Smooth muscle cell (in vitro differentiated cells): ENCODE results near the gene LFNG. TPM values are rescaled to one million over a fixed set of nuclear protein-coding genes. Genes with fewer than 3 reads are reported as not detected.

ENCODE experiments used
- DNase-seq: peaks from one replicate; lab custom pipeline; 2025; ENCODE audit not compliant: unreplicated experiment; lab: John Stamatoyannopoulos, UW
- H2AFZ ChIP-seq: fragments of 200-600 bp; sonication (generic); 2 replicates; pipeline ENCODE4 v1.6.0; 2016; ENCODE audit warnings: antibody characterized with exemption, low read depth, mild to moderate bottlenecking
- H3F3A ChIP-seq: fragments of 200-600 bp; sonication (generic); 2 replicates; pipeline ENCODE4 v1.6.0; 2017; ENCODE audit warnings: antibody characterized with exemption, low read depth
- H3K27ac ChIP-seq: fragments of 200-600 bp; sonication (generic); 2 replicates; pipeline ENCODE4 v1.5.1; 2016; ENCODE audit warnings: low read depth, mild to moderate bottlenecking
- H3K27me3 ChIP-seq: fragments of 200-600 bp; sonication (generic); 2 replicates; pipeline ENCODE4 v1.6.1; 2016; ENCODE audit warnings: low read depth, mild to moderate bottlenecking
- H3K36me3 ChIP-seq: fragments of 200-600 bp; sonication (generic); 2 replicates; pipeline ENCODE4 v1.5.1; 2016; ENCODE audit warnings: low read depth
- H3K4me1 ChIP-seq: fragments of 200-600 bp; sonication (generic); 2 replicates; pipeline ENCODE4 v1.5.1; 2016; ENCODE audit warnings: low read depth
- H3K4me2 ChIP-seq: fragments of 200-600 bp; sonication (generic); 2 replicates; pipeline ENCODE4 v1.6.0; 2016; ENCODE audit warnings: mild to moderate bottlenecking
- H3K4me3 ChIP-seq: fragments of 200-600 bp; sonication (generic); 2 replicates; pipeline ENCODE4 v1.5.1; 2016; ENCODE audit warnings: mild to moderate bottlenecking
- H3K79me2 ChIP-seq: fragments of 200-600 bp; sonication (generic); 2 replicates; pipeline ENCODE4 v1.6.0; 2016; ENCODE audit warnings: low read depth, mild to moderate bottlenecking
- H3K9ac ChIP-seq: fragments of 200-600 bp; sonication (generic); 2 replicates; pipeline ENCODE4 v1.6.0; 2016; ENCODE audit warnings: low read depth
- H3K9me3 ChIP-seq: fragments of 200-600 bp; sonication (generic); replicated peaks from 2 replicates; pipeline ENCODE4 v1.5.1; 2016; ENCODE audit warnings: low read depth
- H4K20me1 ChIP-seq: fragments of 200-600 bp; sonication (generic); 2 replicates; pipeline ENCODE4 v1.6.0; 2016; ENCODE audit warnings: low read depth
- CTCF ChIP-seq: fragments of 200-600 bp; sonication (generic); IDR thresholded peaks from 2 replicates; pipeline ENCODE4 v1.5.1; 2017; ENCODE audit warnings: borderline replicate concordance, mild to moderate bottlenecking, antibody characterized with exemption; ENCODE audit not compliant: insufficient read depth, poor library complexity, severe bottlenecking
- WGBS: methylation state at CpG from one replicate; pipeline ENCODE4 v1.1.7; 2016; ENCODE audit warnings: low lambda C conversion rate; 5-methylcytosine and 5-hydroxymethylcytosine counted together
- polyA plus RNA-seq: library from polyadenylated mRNA; unstranded; fragments of >200 nt; fragmentation: Nextera tagmentation; extraction: Ambion mirVana; gene quantifications from 2 replicates; pipeline ENCODE4 v1.2.1, GENCODE V29; 2016
- total RNA-seq: library from RNA; depleted of rRNA; stranded (reverse); fragments of >200 nt; gene quantifications from 2 replicates; pipeline ENCODE4 v1.2.3, GENCODE V29; 2014

The LFNG gene
- total and polyA plus RNA-seq, 2 experiments from 2014 or later = 6.0 to 9.8 TPM

GRCh38 chr7:2570021-2570420 is 50.4 kb downstream of the LFNG start:
- Histone ChIP-seq H3K9ac (no peak overlapping the region), H2AFZ (no peak overlapping the region), H3K4me1 (peaks cover 18% of the 10 kb centered on the region), H3K4me2 (no peak overlapping the region), H3K36me3 (no peaks in the 10 kb centered on the region), H3K27ac (no peak overlapping the region), H3K79me2 (peaks cover 3% of the 10 kb centered on the region), H4K20me1 (peaks cover 10% of the 10 kb centered on the region), H3K4me3 (no peak overlapping the region), H3K27me3 (no peaks in the 10 kb centered on the region), H3F3A (peaks cover 3% of the 10 kb centered on the region), H3K9me3 (no peaks in the 10 kb centered on the region)
- DNase-seq = no peak
- TF ChIP-seq CTCF = no peak
- WGBS = 95% methylated on average over 16 of the region's 16 CpGs

GRCh38 chr7:2571409-2571808 is 51.8 kb downstream of the LFNG start:
- H3F3A ChIP-seq = peaks cover 3% of the 10 kb centered on the region
- WGBS = 84% methylated on average over 15 of the region's 15 CpGs
- H3K79me2 ChIP-seq = peaks cover 3% of the 10 kb centered on the region
- H3K9ac ChIP-seq = peak overlapping the region; percentile 87
- H4K20me1 ChIP-seq = peaks cover 18% of the 10 kb centered on the region
- H3K36me3 ChIP-seq = no peaks in the 10 kb centered on the region
- no peaks in the 10 kb centered on the region for H3K9me3 ChIP-seq
- no peak overlapping the region for H2AFZ ChIP-seq
- no peak overlapping the region for H3K4me3 ChIP-seq
- H3K4me2 ChIP-seq = no peak overlapping the region
- H3K27me3 ChIP-seq = no peaks in the 10 kb centered on the region
- peak overlapping the region; percentile 97 for H3K27ac ChIP-seq
- DNase-seq = no peak
- peaks cover 18% of the 10 kb centered on the region for H3K4me1 ChIP-seq
- TF ChIP-seq CTCF = no peak

- no peak for DNase-seq
- WGBS = 44% methylated on average over 22 of the region's 22 CpGs
- H3K36me3 ChIP-seq = no peaks in the 10 kb centered on the region
- H3K9ac ChIP-seq = peak overlapping the region; percentile 87
- H3F3A ChIP-seq = peaks cover 3% of the 10 kb centered on the region
- peaks cover 3% of the 10 kb centered on the region for H3K79me2 ChIP-seq
- H3K4me1 ChIP-seq = peaks cover 18% of the 10 kb centered on the region
- H4K20me1 ChIP-seq = peaks cover 16% of the 10 kb centered on the region
- no peak for TF ChIP-seq CTCF
- H2AFZ ChIP-seq = peak overlapping the region; percentile 20
- H3K27ac ChIP-seq = peak overlapping the region; percentile 97
- H3K27me3 ChIP-seq = no peaks in the 10 kb centered on the region
- H3K4me3 ChIP-seq = no peak overlapping the region
- no peaks in the 10 kb centered on the region for H3K9me3 ChIP-seq
- H3K4me2 ChIP-seq = peak overlapping the region; percentile 73
Observed at GRCh38 chr7:2572101-2572842, 52.7 kb downstream of the LFNG start.

GRCh38 chr7:2573761-2574160 is 54.2 kb downstream of the LFNG start:
- Histone ChIP-seq H3K4me2 (no peak overlapping the region), H3K27ac (no peak overlapping the region), H3K27me3 (no peaks in the 10 kb centered on the region), H3F3A (peaks cover 3% of the 10 kb centered on the region), H2AFZ (no peak overlapping the region), H4K20me1 (peaks cover 8% of the 10 kb centered on the region), H3K4me3 (no peak overlapping the region), H3K36me3 (no peaks in the 10 kb centered on the region), H3K9ac (no peak overlapping the region), H3K9me3 (no peaks in the 10 kb centered on the region), H3K79me2 (peaks cover 3% of the 10 kb centered on the region), H3K4me1 (peaks cover 18% of the 10 kb centered on the region)
- 96% methylated on average over 9 of the region's 9 CpGs for WGBS
- DNase-seq = no peak
- TF ChIP-seq CTCF = no peak
